Naive thymus-derived CD4-positive, alpha-beta T cell (primary cell): Measurements from ENCODE around the gene PTGIS. TPM values are rescaled to one million over a fixed set of nuclear protein-coding genes. Genes with fewer than 3 reads are reported as not detected.
A peak's percentile ranks its signal among the peaks of the same experiment; 100 is the strongest.
"Not testable (repeated sequence)": the region's sequence is repeated elsewhere in the genome, so short reads cannot be mapped to it uniquely, and the experiment has no call there.

ENCODE experiments used
- ATAC-seq: fragments of 150-1000 bp; cut with Tn5 transposase; 2 replicates; pipeline ENCODE4 v1.10.0; 2021; ENCODE audit warnings: mild to moderate bottlenecking, moderate library complexity
- CTCF ChIA-PET: fragments of 350-600 bp; sonication (Branson Sonifier 250); formaldehyde crosslinking; loops from one replicate; lab custom pipeline; 2021; ENCODE audit warnings: antibody characterized with exemption; lab: Charles Lee
- POLR2A ChIA-PET: fragments of 350-600 bp; sonication (Branson Sonifier 250); formaldehyde crosslinking; loops from one replicate; lab custom pipeline; 2021; ENCODE audit warnings: antibody characterized with exemption, inconsistent platforms; lab: Charles Lee
- DNase-seq, 9 donors: peaks; one replicate each; pipeline versions ENCODE4 v3.0.0 to v3.0.0-alpha.2; 2020 to 2022; ENCODE audit warnings: mixed read lengths in 1 of 9
- H3K27ac ChIP-seq: one replicate; pipeline ENCODE4 v1.7.0; 2013; ENCODE audit warnings: mild to moderate bottlenecking, low read depth, low read length, moderate library complexity
- H3K27me3 ChIP-seq, 2 donors: one replicate each; pipeline ENCODE4 v1.7.0; 2013; ENCODE audit warnings: low read length in 2 of 2, mild to moderate bottlenecking in 2 of 2, moderate library complexity in 2 of 2; ENCODE audit not compliant: control insufficient read depth in 2 of 2, insufficient read depth in 2 of 2
- H3K36me3 ChIP-seq, 3 experiments: 1 replicate in 2 of 3; 2 replicates in 1 of 3; pipeline ENCODE4 v1.7.0; 2013; ENCODE audit warnings: low read length in 3 of 3, mild to moderate bottlenecking in 3 of 3, moderate library complexity in 1 of 3; ENCODE audit not compliant: insufficient read depth in 3 of 3, control insufficient read depth in 2 of 3
- H3K4me1 ChIP-seq, 2 donors: one replicate each; pipeline ENCODE4 v1.7.0; 2013; ENCODE audit warnings: low read length in 2 of 2, mild to moderate bottlenecking in 2 of 2, moderate library complexity in 1 of 2; ENCODE audit not compliant: control insufficient read depth in 2 of 2, insufficient read depth in 2 of 2
- H3K4me3 ChIP-seq: 2 replicates; pipeline ENCODE4 v1.7.0; 2013; ENCODE audit warnings: mild to moderate bottlenecking, low read length
- H3K9me3 ChIP-seq, 3 experiments: 1 replicate in 2 of 3; 2 replicates in 1 of 3; pipeline ENCODE4 v1.7.0; 2013; ENCODE audit warnings: low read length in 3 of 3; ENCODE audit not compliant: control insufficient read depth in 2 of 3
- H3K27ac Mint-ChIP-seq, 9 donors: one replicate each; pipeline ENCODE4 v1.8.0; 2020 to 2022; ENCODE audit warnings: mixed read lengths in 9 of 9, mild to moderate bottlenecking in 8 of 9, moderate library complexity in 5 of 9, inconsistent platforms in 2 of 9
- H3K27me3 Mint-ChIP-seq, 5 donors: one replicate each; pipeline ENCODE4 v1.8.0; 2021 to 2022; ENCODE audit warnings: mixed read lengths in 5 of 5, mild to moderate bottlenecking in 1 of 5
- H3K36me3 Mint-ChIP-seq, 5 donors: one replicate each; pipeline ENCODE4 v1.8.0; 2020 to 2022; ENCODE audit warnings: mixed read lengths in 5 of 5, mild to moderate bottlenecking in 3 of 5, inconsistent platforms in 1 of 5
- H3K4me1 Mint-ChIP-seq, 7 donors: one replicate each; pipeline ENCODE4 v1.8.0; 2020 to 2022; ENCODE audit warnings: mixed read lengths in 7 of 7, mild to moderate bottlenecking in 3 of 7, inconsistent platforms in 1 of 7
- H3K4me3 Mint-ChIP-seq, 10 donors: one replicate each; pipeline ENCODE4 v1.8.0; 2020 to 2022; ENCODE audit warnings: mild to moderate bottlenecking in 10 of 10, mixed read lengths in 10 of 10, moderate library complexity in 6 of 10, inconsistent platforms in 2 of 10
- H3K9me3 Mint-ChIP-seq, 11 donors: one replicate each; pipeline ENCODE4 v1.8.0; 2020 to 2022; ENCODE audit warnings: mixed read lengths in 11 of 11, mild to moderate bottlenecking in 4 of 11, inconsistent platforms in 1 of 11, moderate library complexity in 1 of 11
- intact Hi-C, 2 donors: fragments of 100-400 bp; cut with micrococcal nuclease; formaldehyde crosslinking; loops; one replicate each; pipeline ENCODE4 v1.15.1; 2023
- polyA plus RNA-seq, 2 donors: library from polyadenylated mRNA; unstranded; fragments of 300-500 nt; fragmentation: Illumina TruSeq; gene quantifications; one replicate each; pipeline ENCODE4 v1.2.3, GENCODE V29; 2021
- total RNA-seq, 6 experiments: library from RNA in 5 of 6; stranded (reverse) in 5 of 6; gene quantifications; 1 replicate in 5 of 6; 2 replicates in 1 of 6; pipeline ENCODE4 v1.2.3 and lab custom pipeline; 2021 to 2026

Gene PTGIS
- total RNA-seq (10 to 100 TPM in 1 of 5 experiments, not detected in 4; 12.5 TPM), polyA plus RNA-seq (not detected), total RNA-seq (lab: John Stamatoyannopoulos, UW) (not detected)

- Mint-ChIP-seq H3K4me3 (peak within 1 kb of the TSS in 6 of 10 donors; percentile 21 to 82 (median 32)), H3K36me3 (peaks cover 0 to 19% (median 0%) of the 10 kb centered on the region in 5 donors), H3K4me1 (peaks cover 0 to 42% (median 4%) of the 10 kb centered on the region in 7 donors), H3K27me3 (peaks cover 50 to 75% (median 61%) of the 10 kb centered on the region in 5 donors), H3K27ac (peak within 1 kb of the TSS in 1 of 9 donors; percentile 72), H3K9me3 (peaks cover 0 to 4% (median 0%) of the 10 kb centered on the region in 11 donors)
- ChIA-PET CTCF (no interaction called here), POLR2A (no interaction called here)
- DNase-seq, result no peak
- Histone ChIP-seq H3K36me3 (no peaks in the 10 kb centered on the region), H3K27ac (no peak within 1 kb of the TSS), H3K4me1 (no peaks in the 10 kb centered on the region), H3K4me3 (no peak within 1 kb of the TSS), H3K27me3 (peaks cover 0 to 3% of the 10 kb centered on the region in 2 donors), H3K9me3 (no peaks in the 10 kb centered on the region)
- no peak for ATAC-seq
- intact Hi-C loops, result no loop called here
Observed at GRCh38 chr20:49567421-49568277, at the start of gene PTGIS. PTGIS (minus strand) TSS chr20:49568137; CDS start chr20:49568116, 21 bp downstream.

GRCh38 chr20:49617394-49617793 lies 49.5 kb upstream of the PTGIS start:
- DNase-seq, result peak in 1 of 9 donors; percentile 20
- H3K27me3 Mint-ChIP-seq, H3K27me3 ChIP-seq, CTCF ChIA-PET, H3K27ac ChIP-seq, intact Hi-C loops, H3K9me3 ChIP-seq, ATAC-seq, H3K4me3 Mint-ChIP-seq, H3K4me1 Mint-ChIP-seq, H3K4me1 ChIP-seq, H3K36me3 ChIP-seq, H3K4me3 ChIP-seq, POLR2A ChIA-PET, H3K27ac Mint-ChIP-seq: not testable (repeated sequence)
- Mint-ChIP-seq H3K36me3 (peaks cover 0 to 11% (median 6%) of the 10 kb centered on the region in 5 donors), H3K9me3 (peaks cover 0 to 13% (median 6%) of the 10 kb centered on the region in 11 donors)

- H3K4me1 ChIP-seq, result peaks cover 0 to 8% of the 10 kb centered on the region in 2 donors
- ChIA-PET POLR2A (interaction anchor here (0.6 kb wide), 1 partner anchor 319 kb away, joined by 3 read pairs; no protein-coding TSS in a partner anchor), CTCF (interaction anchor here (0.8 kb wide), 1 partner anchor 13 kb away, joined by 4 read pairs; no protein-coding TSS in a partner anchor)
- peaks cover 0 to 5% (median 0%) of the 10 kb centered on the region in 5 donors for H3K36me3 Mint-ChIP-seq
- no peak overlapping the region for H3K4me3 ChIP-seq
- peaks cover 0 to 3% (median 0%) of the 10 kb centered on the region in 11 donors for H3K9me3 Mint-ChIP-seq
- no peak for DNase-seq
- peak overlapping the region in 2 of 9 donors; percentile 14 to 65 for H3K27ac Mint-ChIP-seq
- no peak overlapping the region for H3K4me3 Mint-ChIP-seq
- ATAC-seq, result no peak
- H3K27ac ChIP-seq, result no peak overlapping the region
- no peaks in the 10 kb centered on the region for H3K27me3 ChIP-seq
- H3K4me1 Mint-ChIP-seq, result peaks cover 0 to 6% (median 0%) of the 10 kb centered on the region in 7 donors
- no peaks in the 10 kb centered on the region for H3K36me3 ChIP-seq
- no peaks in the 10 kb centered on the region for H3K9me3 ChIP-seq
- H3K27me3 Mint-ChIP-seq, result peaks cover 0 to 2% (median 2%) of the 10 kb centered on the region in 5 donors
- intact Hi-C loops, result no loop called here
Observed at GRCh38 chr20:49616154-49617007, 48.4 kb upstream of the PTGIS start.

- peaks cover 0 to 2% (median 0%) of the 10 kb centered on the region in 5 donors for H3K36me3 Mint-ChIP-seq
- no peak overlapping the region for H3K4me3 ChIP-seq
- H3K27me3 ChIP-seq, result no peaks in the 10 kb centered on the region
- H3K27me3 Mint-ChIP-seq, result no peaks in the 10 kb centered on the region
- ChIA-PET POLR2A (interaction anchor here (0.6 kb wide), 1 partner anchor 320 kb away, joined by 3 read pairs; no protein-coding TSS in a partner anchor), CTCF (interaction anchor here (0.8 kb wide), 1 partner anchor 14 kb away, joined by 4 read pairs; no protein-coding TSS in a partner anchor)
- intact Hi-C loops, result no loop called here
- no peak overlapping the region for H3K27ac ChIP-seq
- no peaks in the 10 kb centered on the region for H3K9me3 ChIP-seq
- H3K4me3 Mint-ChIP-seq, result no peak overlapping the region
- peaks cover 0 to 7% of the 10 kb centered on the region in 2 donors for H3K4me1 ChIP-seq
- H3K4me1 Mint-ChIP-seq, result peaks cover 0 to 8% (median 5%) of the 10 kb centered on the region in 7 donors
- H3K36me3 ChIP-seq, result no peaks in the 10 kb centered on the region
- ATAC-seq (no peak), DNase-seq (no peak)
- no peaks in the 10 kb centered on the region for H3K9me3 Mint-ChIP-seq
- peak overlapping the region in 1 of 9 donors; percentile 65 for H3K27ac Mint-ChIP-seq
Observed at GRCh38 chr20:49615401-49616153, 47.6 kb upstream of the PTGIS start.

GRCh38 chr20:49615051-49615400 lies 47.1 kb upstream of the PTGIS start:
- POLR2A ChIA-PET, H3K9me3 ChIP-seq, H3K27me3 ChIP-seq, H3K27ac ChIP-seq, H3K4me3 Mint-ChIP-seq, intact Hi-C loops, H3K27me3 Mint-ChIP-seq, H3K36me3 Mint-ChIP-seq, H3K4me3 ChIP-seq, H3K4me1 ChIP-seq, ATAC-seq, H3K9me3 Mint-ChIP-seq, H3K4me1 Mint-ChIP-seq, H3K27ac Mint-ChIP-seq, DNase-seq, H3K36me3 ChIP-seq: not testable (repeated sequence)
- CTCF ChIA-PET, result interaction anchor here (0.8 to 1.0 kb wide), 2 partner anchors 11 to 14 kb away, joined by 4 read pairs; no protein-coding TSS in a partner anchor
